Spinal cord (tissue), 10 donors: ENCODE measurements around the gene SERPINE3. TPM values are rescaled to one million over a fixed set of nuclear protein-coding genes. Genes with fewer than 3 reads are reported as not detected.

ENCODE experiments used
- DNase-seq, 6 donors: peaks; one replicate each; pipeline versions ENCODE4 v3.0.0 to v3.0.0-alpha.2; 2013 to 2015; ENCODE audit warnings: low spot score in 6 of 6, low read depth in 4 of 6
- H3K27ac ChIP-seq: one replicate; pipeline ENCODE4 v1.5.1; 2013; ENCODE audit warnings: low read depth, low read length, control low read depth
- H3K27me3 ChIP-seq: one replicate; pipeline ENCODE4 v1.6.1; 2013; ENCODE audit warnings: low read length; ENCODE audit not compliant: control insufficient read depth, insufficient read depth
- H3K36me3 ChIP-seq: one replicate; pipeline ENCODE4 v1.6.1; 2013; ENCODE audit warnings: low read length; ENCODE audit not compliant: control insufficient read depth, insufficient read depth
- H3K4me1 ChIP-seq: one replicate; pipeline ENCODE4 v1.6.1; 2013; ENCODE audit warnings: low read length; ENCODE audit not compliant: control insufficient read depth, insufficient read depth
- H3K4me3 ChIP-seq: one replicate; pipeline ENCODE4 v1.5.1; 2013; ENCODE audit warnings: low read depth, low read length, control low read depth
- H3K9me3 ChIP-seq: one replicate; pipeline ENCODE4 v1.6.1; 2013; ENCODE audit warnings: low read length; ENCODE audit not compliant: control insufficient read depth, insufficient read depth
- WGBS: methylation state at CpG from one replicate; pipeline ENCODE4 v1.1.5; 2013; ENCODE audit warnings: missing lambda C conversion rate; ENCODE audit not compliant: insufficient coverage; 5-methylcytosine and 5-hydroxymethylcytosine counted together
- polyA plus RNA-seq, 2 donors: library from polyadenylated mRNA; unstranded; fragments of 120-200 nt; gene quantifications; one replicate each; pipeline ENCODE4 v1.2.1, GENCODE V29; 2013; ENCODE audit not compliant: insufficient read length in 2 of 2
- total RNA-seq, 2 donors: library from RNA; depleted of rRNA in 1 of 2; stranded (reverse); fragments of 120-200 nt in 1 of 2; fragments of >200 nt in 1 of 2; gene quantifications; one replicate each; pipeline versions ENCODE4 v1.2.3 to v1.2.4, GENCODE V29; 2013 to 2014
- donor health status: healthy.

The SERPINE3 gene
- total and polyA plus RNA-seq, 4 donors, result 0.32 to 0.89 TPM; not detected in 2

GRCh38 chr13:51336746-51337145 lies 2.7 kb upstream of the SERPINE3 start:
- Histone ChIP-seq H3K27me3 (no peaks in the 10 kb centered on the region), H3K27ac (no peak overlapping the region), H3K4me3 (no peak overlapping the region), H3K9me3 (no peaks in the 10 kb centered on the region), H3K36me3 (no peaks in the 10 kb centered on the region), H3K4me1 (no peaks in the 10 kb centered on the region)
- DNase-seq, result no peak
- WGBS, result 86% methylated on average over 5 of the region's 5 CpGs

DNA sequence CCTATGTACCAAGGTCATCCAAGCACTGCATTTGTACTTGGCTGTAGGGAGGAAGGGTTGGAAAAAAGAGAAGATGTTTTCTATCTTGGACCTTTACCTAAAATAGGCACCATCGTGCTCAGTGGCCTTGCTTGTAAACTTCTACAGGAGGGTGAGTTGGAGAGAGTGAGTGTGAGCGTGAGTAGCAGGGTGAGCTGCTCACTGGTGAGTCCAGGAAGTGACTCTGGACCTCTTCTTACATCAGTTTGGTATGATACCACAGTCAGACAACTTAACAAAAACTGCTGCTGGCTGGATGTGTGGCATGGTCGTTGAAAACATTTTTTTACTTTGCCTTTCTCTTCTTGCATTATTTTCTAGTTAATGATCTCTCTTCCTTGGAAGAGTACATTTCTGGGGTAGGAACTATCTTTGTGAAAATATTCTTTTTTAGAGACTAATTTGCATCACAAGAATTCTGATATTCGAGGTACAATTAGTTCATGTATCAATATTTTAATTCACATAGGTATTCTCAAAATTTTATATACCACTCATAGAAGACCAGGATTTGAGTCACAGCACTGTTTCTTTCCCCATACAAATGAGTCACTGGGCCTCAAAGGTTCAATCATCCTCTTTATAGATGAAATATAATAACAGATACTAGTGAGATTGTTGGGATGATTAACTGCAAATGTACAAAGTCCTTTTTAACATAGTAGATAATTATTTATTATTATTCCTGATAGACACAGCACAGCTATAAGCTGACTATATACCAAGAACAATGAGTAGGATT lies 651 bp downstream of the SERPINE3 start:
- 83% methylated on average over 1 of the region's 4 CpGs for WGBS
- Histone ChIP-seq H3K27me3 (no peaks in the 10 kb centered on the region), H3K4me1 (peaks cover 5% of the 10 kb centered on the region), H3K36me3 (no peaks in the 10 kb centered on the region), H3K27ac (no peak overlapping the region), H3K9me3 (no peaks in the 10 kb centered on the region), H3K4me3 (no peak overlapping the region)
- DNase-seq, result no peak

DNA sequence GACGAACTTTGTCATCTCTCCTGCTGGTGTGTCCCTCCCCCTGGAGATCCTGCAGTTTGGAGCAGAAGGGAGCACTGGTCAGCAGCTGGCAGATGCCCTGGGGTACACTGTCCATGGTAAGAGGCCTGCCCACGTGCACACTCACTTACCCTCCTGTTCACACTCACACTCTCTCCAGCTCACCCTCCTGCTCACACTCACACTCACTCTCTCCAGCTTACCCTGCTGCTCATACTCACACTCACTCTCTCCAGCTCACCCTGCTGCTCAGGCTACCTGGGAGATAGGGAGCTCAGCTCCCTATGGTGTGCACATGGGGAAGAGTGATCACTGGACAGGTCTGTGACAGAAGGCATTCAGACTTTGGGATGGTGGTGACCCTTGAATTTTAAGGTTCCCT lies 1.7 kb downstream of the SERPINE3 start:
- WGBS, result 77% methylated on average over 2 of the region's 2 CpGs
- H3K4me1 ChIP-seq, result peaks cover 5% of the 10 kb centered on the region
- no peaks in the 10 kb centered on the region for H3K27me3 ChIP-seq
- no peaks in the 10 kb centered on the region for H3K36me3 ChIP-seq
- no peak overlapping the region for H3K4me3 ChIP-seq
- no peak for DNase-seq
- no peaks in the 10 kb centered on the region for H3K9me3 ChIP-seq
- H3K27ac ChIP-seq, result no peak overlapping the region

- WGBS, result 83% methylated on average over 1 of the region's 4 CpGs
- H3K4me3 ChIP-seq, result no peak overlapping the region
- DNase-seq, result peak in 1 of 6 donors; percentile 40
These were observed 2.3 kb downstream of the SERPINE3 start for GRCh38 chr13:51341791-51342190.

GRCh38 chr13:51342706-51343105 lies 3.2 kb downstream of the SERPINE3 start:
- WGBS, result 53% methylated on average over 3 of the region's 4 CpGs
- Histone ChIP-seq H3K4me3 (no peak overlapping the region), H3K27ac (no peak overlapping the region), H3K36me3 (no peaks in the 10 kb centered on the region), H3K27me3 (no peaks in the 10 kb centered on the region), H3K4me1 (peaks cover 5% of the 10 kb centered on the region), H3K9me3 (no peaks in the 10 kb centered on the region)
- no peak for DNase-seq

More at GRCh38 chr13:51341791-51342190, 2.3 kb downstream of the SERPINE3 start:
- peaks cover 5% of the 10 kb centered on the region for H3K4me1 ChIP-seq
- no peaks in the 10 kb centered on the region for H3K9me3 ChIP-seq
- H3K36me3 ChIP-seq, result no peaks in the 10 kb centered on the region
- H3K27ac ChIP-seq, result no peak overlapping the region
- H3K27me3 ChIP-seq, result no peaks in the 10 kb centered on the region

GRCh38 chr13:51343475-51343874 lies 4.0 kb downstream of the SERPINE3 start:
- no peak overlapping the region for H3K27ac ChIP-seq
- no peaks in the 10 kb centered on the region for H3K27me3 ChIP-seq
- H3K36me3 ChIP-seq, result peaks cover 2% of the 10 kb centered on the region
- peaks cover 5% of the 10 kb centered on the region for H3K4me1 ChIP-seq
- no peak overlapping the region for H3K4me3 ChIP-seq
- no peaks in the 10 kb centered on the region for H3K9me3 ChIP-seq
- DNase-seq, result peak in 1 of 6 donors; percentile 38
- 90% methylated on average over 2 of the region's 5 CpGs for WGBS

- Histone ChIP-seq H3K36me3 (peaks cover 2% of the 10 kb centered on the region), H3K9me3 (no peaks in the 10 kb centered on the region), H3K4me1 (peaks cover 5% of the 10 kb centered on the region), H3K4me3 (no peak overlapping the region), H3K27me3 (no peaks in the 10 kb centered on the region), H3K27ac (no peak overlapping the region)
- no peak for DNase-seq
- WGBS, result no CpG with 5 or more reads among the region's 2 CpGs
These were observed 6.9 kb downstream of the SERPINE3 start for GRCh38 chr13:51346397-51346796.

DNA sequence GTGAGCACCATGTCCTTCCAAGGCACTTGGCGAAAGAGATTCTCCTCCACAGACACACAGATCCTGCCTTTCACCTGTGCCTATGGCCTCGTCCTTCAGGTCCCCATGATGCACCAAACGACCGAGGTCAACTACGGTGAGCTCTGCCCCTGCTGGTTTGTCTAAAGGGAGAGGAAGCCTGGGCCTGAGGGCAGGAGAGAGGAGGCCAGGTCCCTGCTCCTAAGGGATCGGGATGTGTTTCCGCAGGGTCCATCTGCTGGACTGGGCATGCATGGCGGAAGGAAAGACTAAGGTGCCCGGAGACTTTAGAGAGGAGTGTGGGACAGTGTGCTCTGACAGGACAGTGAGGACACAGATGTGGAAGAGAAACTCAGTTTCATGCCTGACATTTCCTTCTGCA lies 7.6 kb downstream of the SERPINE3 start:
- 86% methylated on average over 9 of the region's 9 CpGs for WGBS
- Histone ChIP-seq H3K4me3 (no peak overlapping the region), H3K27ac (no peak overlapping the region), H3K9me3 (no peaks in the 10 kb centered on the region), H3K4me1 (peaks cover 5% of the 10 kb centered on the region), H3K36me3 (peaks cover 2% of the 10 kb centered on the region), H3K27me3 (no peaks in the 10 kb centered on the region)
- DNase-seq, result no peak

- H3K4me3 ChIP-seq, result no peak overlapping the region
- H3K36me3 ChIP-seq, result peaks cover 2% of the 10 kb centered on the region
- H3K27me3 ChIP-seq, result no peaks in the 10 kb centered on the region
- no peak overlapping the region for H3K27ac ChIP-seq
- no peaks in the 10 kb centered on the region for H3K4me1 ChIP-seq
- WGBS, result 100% methylated on average over 8 of the region's 10 CpGs
- DNase-seq, result no peak
- no peaks in the 10 kb centered on the region for H3K9me3 ChIP-seq
These were observed 8.8 kb downstream of the SERPINE3 start for GRCh38 chr13:51348069-51348967.
